SK-N-SH treated with all-trans-retinoic acid at 6 μM for 48 hours (cell line): ENCODE results near the gene GRID2IP.

Experiments
- ATAC-seq: fragments of 200-7000 bp; cut with Tn5 transposase; 3 replicates; pipeline ENCODE4 v1.9.1; 2020; ENCODE audit warnings: mild to moderate bottlenecking, moderate library complexity
- ARNTL ChIP-seq: fragments of 450-650 bp; formaldehyde crosslinking; IDR thresholded peaks from 2 replicates; pipeline ENCODE4 v1.5.0; 2020; ENCODE audit warnings: low read depth, mild to moderate bottlenecking, moderate library complexity, borderline replicate concordance
- BACH2 ChIP-seq: fragments of 250-450 bp; sonication (Bioruptor Pico); IDR thresholded peaks from 2 replicates; pipeline ENCODE4 v1.9.0; 2021; ENCODE audit warnings: mild to moderate bottlenecking, borderline replicate concordance
- CSDC2 ChIP-seq: fragments of 250-450 bp; sonication (Bioruptor Pico); IDR thresholded peaks from 2 replicates; pipeline ENCODE4 v1.5.0; 2020; ENCODE audit warnings: mild to moderate bottlenecking, moderate library complexity
- CSRNP3 ChIP-seq: fragments of 250-450 bp; sonication (Bioruptor Pico); IDR thresholded peaks from 2 replicates; pipeline ENCODE4 v1.5.1; 2021; ENCODE audit warnings: mild to moderate bottlenecking, moderate library complexity
- ESRRG ChIP-seq: fragments of 250-450 bp; sonication (Bioruptor Pico); IDR thresholded peaks from 2 replicates; pipeline ENCODE4 v1.6.1; 2021; ENCODE audit warnings: mild to moderate bottlenecking
- GLIS3 ChIP-seq: fragments of 250-450 bp; sonication (Bioruptor Pico); IDR thresholded peaks from 2 replicates; pipeline ENCODE4 v1.5.0; 2020; ENCODE audit warnings: mild to moderate bottlenecking, moderate library complexity
- ISL1 ChIP-seq: fragments of 250-450 bp; sonication (Bioruptor Pico); IDR thresholded peaks from 2 replicates; pipeline ENCODE4 v2.1.2; 2022; ENCODE audit warnings: mild to moderate bottlenecking, moderate library complexity
- OSR1 ChIP-seq: fragments of 250-450 bp; sonication (Bioruptor Pico); IDR thresholded peaks from 2 replicates; pipeline ENCODE4 v1.8.0; 2022; ENCODE audit warnings: moderate library complexity, mild to moderate bottlenecking, inconsistent platforms
- PATZ1 ChIP-seq: fragments of 250-450 bp; sonication (Bioruptor Pico); IDR thresholded peaks from 2 replicates; pipeline ENCODE4 v1.8.0; 2020; ENCODE audit warnings: mild to moderate bottlenecking, moderate library complexity, borderline replicate concordance
- PPARA ChIP-seq: fragments of 250-450 bp; sonication (Bioruptor Pico); IDR thresholded peaks from 2 replicates; pipeline ENCODE4 v1.5.0; 2020; ENCODE audit warnings: mild to moderate bottlenecking, borderline replicate concordance
- RARB ChIP-seq: fragments of 250-450 bp; sonication (Bioruptor Pico); IDR thresholded peaks from 2 replicates; pipeline ENCODE4 v1.8.0; 2021; ENCODE audit warnings: mild to moderate bottlenecking, moderate library complexity
- SNAI2 ChIP-seq: fragments of 250-450 bp; sonication (Bioruptor Pico); IDR thresholded peaks from 2 replicates; pipeline ENCODE4 v1.5.0; 2020; ENCODE audit warnings: mild to moderate bottlenecking, moderate library complexity
- TCF4 ChIP-seq: fragments of 250-450 bp; sonication (Bioruptor Pico); IDR thresholded peaks from 2 replicates; pipeline ENCODE4 v1.8.0; 2021; ENCODE audit warnings: mild to moderate bottlenecking, moderate library complexity, borderline replicate concordance
- TOX ChIP-seq: fragments of 250-450 bp; sonication (Bioruptor Pico); IDR thresholded peaks from 2 replicates; pipeline ENCODE4 v1.8.0; 2021; ENCODE audit warnings: mild to moderate bottlenecking, moderate library complexity, borderline replicate concordance
- TSHZ2 ChIP-seq: fragments of 250-450 bp; sonication (Bioruptor Pico); IDR thresholded peaks from 2 replicates; pipeline ENCODE4 v1.5.0; 2020; ENCODE audit warnings: mild to moderate bottlenecking, moderate library complexity
- ZC3H10 ChIP-seq: fragments of 250-450 bp; sonication (Bioruptor Pico); IDR thresholded peaks from 2 replicates; pipeline ENCODE4 v1.5.1; 2021; ENCODE audit warnings: mild to moderate bottlenecking, moderate library complexity
- ZFP30 ChIP-seq: fragments of 450-650 bp; formaldehyde crosslinking; IDR thresholded peaks from 2 replicates; pipeline ENCODE4 v1.5.0; 2022; ENCODE audit warnings: mild to moderate bottlenecking, moderate library complexity
- ZNF70 ChIP-seq: fragments of 450-650 bp; formaldehyde crosslinking; IDR thresholded peaks from 2 replicates; pipeline ENCODE4 v1.5.0; 2020; ENCODE audit warnings: mild to moderate bottlenecking, moderate library complexity
- ZNF8 ChIP-seq: fragments of 450-650 bp; formaldehyde crosslinking; IDR thresholded peaks from 2 replicates; pipeline ENCODE4 v1.5.0; 2020; ENCODE audit warnings: mild to moderate bottlenecking, moderate library complexity
- TF ChIP-seq, protein P1 (sequence below): fragments of 250-450 bp; sonication (Bioruptor Pico); IDR thresholded peaks from 2 replicates; pipeline ENCODE4 v1.8.0; 2021; ENCODE audit warnings: low read depth, mild to moderate bottlenecking, moderate library complexity, borderline replicate concordance
- TF ChIP-seq, protein P2 (sequence below): fragments of 250-450 bp; sonication (Bioruptor Pico); IDR thresholded peaks from 2 replicates; pipeline ENCODE4 v1.5.1; 2020; ENCODE audit warnings: low read depth, mild to moderate bottlenecking, moderate library complexity

The GRID2IP gene

GRCh38 chr7:6497994-6498393 is 53.3 kb downstream of the GRID2IP start (continued):
- TF ChIP-seq, protein P1, sequence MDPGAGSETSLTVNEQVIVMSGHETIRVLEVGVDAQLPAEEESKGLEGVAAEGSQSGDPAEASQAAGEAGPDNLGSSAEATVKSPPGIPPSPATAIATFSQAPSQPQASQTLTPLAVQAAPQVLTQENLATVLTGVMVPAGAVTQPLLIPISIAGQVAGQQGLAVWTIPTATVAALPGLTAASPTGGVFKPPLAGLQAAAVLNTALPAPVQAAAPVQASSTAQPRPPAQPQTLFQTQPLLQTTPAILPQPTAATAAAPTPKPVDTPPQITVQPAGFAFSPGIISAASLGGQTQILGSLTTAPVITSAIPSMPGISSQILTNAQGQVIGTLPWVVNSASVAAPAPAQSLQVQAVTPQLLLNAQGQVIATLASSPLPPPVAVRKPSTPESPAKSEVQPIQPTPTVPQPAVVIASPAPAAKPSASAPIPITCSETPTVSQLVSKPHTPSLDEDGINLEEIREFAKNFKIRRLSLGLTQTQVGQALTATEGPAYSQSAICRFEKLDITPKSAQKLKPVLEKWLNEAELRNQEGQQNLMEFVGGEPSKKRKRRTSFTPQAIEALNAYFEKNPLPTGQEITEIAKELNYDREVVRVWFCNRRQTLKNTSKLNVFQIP (CRISPR knock-in tag): no peak
- no peak for TF ChIP-seq PPARA (CRISPR knock-in tag)
- TF ChIP-seq ESRRG (CRISPR knock-in tag): no peak
- TF ChIP-seq ZC3H10 (CRISPR knock-in tag): no peak
- no peak for TF ChIP-seq ZNF8
- TF ChIP-seq TSHZ2 (CRISPR knock-in tag): no peak

DNA sequence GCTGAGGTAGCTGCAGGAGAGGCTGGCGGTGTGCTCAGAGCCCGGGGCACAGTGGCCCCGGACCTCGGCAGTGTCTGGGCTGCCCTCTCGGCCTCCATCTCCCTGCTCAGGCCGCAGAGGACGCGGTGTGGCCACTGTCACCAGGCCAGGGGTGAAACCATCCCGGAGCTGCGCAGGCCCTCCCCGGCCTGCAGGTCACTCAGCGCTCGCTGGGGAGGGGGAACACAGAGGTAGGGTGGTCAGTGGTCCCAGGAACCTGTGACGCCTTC is 53.7 kb downstream of the GRID2IP start:
- no peak for ATAC-seq
- TF ChIP-seq PATZ1: no peak
- TF ChIP-seq CSRNP3: no peak
- no peak for TF ChIP-seq OSR1
- TF ChIP-seq BACH2 (CRISPR knock-in tag): no peak
- TF ChIP-seq ESRRG (CRISPR knock-in tag): no peak
- TF ChIP-seq TSHZ2 (CRISPR knock-in tag): no peak
- no peak for TF ChIP-seq TCF4
- no peak for TF ChIP-seq ZNF8
- no peak for TF ChIP-seq SNAI2
- TF ChIP-seq ZFP30 (CRISPR knock-in tag): no peak
- no peak for TF ChIP-seq ZC3H10 (CRISPR knock-in tag)
- TF ChIP-seq, protein P2, sequence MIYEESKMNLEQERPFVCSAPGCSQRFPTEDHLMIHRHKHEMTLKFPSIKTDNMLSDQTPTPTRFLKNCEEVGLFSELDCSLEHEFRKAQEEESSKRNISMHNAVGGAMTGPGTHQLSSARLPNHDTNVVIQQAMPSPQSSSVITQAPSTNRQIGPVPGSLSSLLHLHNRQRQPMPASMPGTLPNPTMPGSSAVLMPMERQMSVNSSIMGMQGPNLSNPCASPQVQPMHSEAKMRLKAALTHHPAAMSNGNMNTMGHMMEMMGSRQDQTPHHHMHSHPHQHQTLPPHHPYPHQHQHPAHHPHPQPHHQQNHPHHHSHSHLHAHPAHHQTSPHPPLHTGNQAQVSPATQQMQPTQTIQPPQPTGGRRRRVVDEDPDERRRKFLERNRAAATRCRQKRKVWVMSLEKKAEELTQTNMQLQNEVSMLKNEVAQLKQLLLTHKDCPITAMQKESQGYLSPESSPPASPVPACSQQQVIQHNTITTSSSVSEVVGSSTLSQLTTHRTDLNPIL: no peak
- TF ChIP-seq, protein P1 (CRISPR knock-in tag): no peak
- no peak for TF ChIP-seq RARB (CRISPR knock-in tag)
- no peak for TF ChIP-seq ARNTL (CRISPR knock-in tag)
- TF ChIP-seq GLIS3 (CRISPR knock-in tag): no peak
- TF ChIP-seq ISL1 (CRISPR knock-in tag): no peak
- TF ChIP-seq CSDC2 (CRISPR knock-in tag): no peak
- TF ChIP-seq ZNF70: no peak
- no peak for TF ChIP-seq TOX (CRISPR knock-in tag)
